BJ (cell line): ENCODE data around the gene PRDM11. TPM values are rescaled to one million over a fixed set of nuclear protein-coding genes. Genes with fewer than 3 reads are reported as not detected.

Source experiments
- CTCF ChIA-PET: fragments of 350-600 bp; formaldehyde crosslinking; extraction: SDS; loops from one replicate; lab custom pipeline; 2021; ENCODE audit warnings: antibody characterized with exemption, inconsistent platforms; lab: Yijun Ruan, JAX
- POLR2A ChIA-PET: fragments of 300-600 bp; sonication (Branson Sonifier 250); formaldehyde crosslinking; extraction: SDS; loops from one replicate; lab custom pipeline; 2021; ENCODE audit warnings: antibody characterized with exemption; lab: Charles Lee
- DNase-seq: peaks from one replicate; pipeline ENCODE4 v3.0.0-alpha.2; 2011; ENCODE audit warnings: low read depth
- H3K27me3 ChIP-seq: 2 replicates; pipeline ENCODE4 v1.6.0; 2011; ENCODE audit warnings: low read length; ENCODE audit not compliant: control insufficient read depth, insufficient read depth
- H3K36me3 ChIP-seq: 2 replicates; pipeline ENCODE4 v1.5.1; 2011; ENCODE audit warnings: low read length; ENCODE audit not compliant: control insufficient read depth, insufficient read depth
- H3K4me3 ChIP-seq: 2 replicates; pipeline ENCODE4 v1.5.1; 2011; ENCODE audit warnings: low read depth, mild to moderate bottlenecking, control low read depth, low read length
- CTCF ChIP-seq: IDR thresholded peaks from 2 replicates; pipeline ENCODE4 v1.5.1; 2011; ENCODE audit warnings: low read depth, mild to moderate bottlenecking, control low read depth, inconsistent platforms, low read length, moderate library complexity; ENCODE audit not compliant: insufficient read depth
- polyA plus RNA-seq: library from polyadenylated mRNA; depleted of rRNA; stranded (reverse); fragments of >200 nt; gene quantifications from 2 replicates; pipeline ENCODE4 v1.2.3, GENCODE V29; 2011

Gene PRDM11
- polyA plus RNA-seq, 1 experiment = 5.8 TPM

- POLR2A ChIA-PET = interaction anchor here (0.5 kb wide), 1 partner anchor 12 kb away, joined by 3 read pairs; no protein-coding TSS in a partner anchor
- Histone ChIP-seq H3K4me3 (no peak overlapping the region), H3K36me3 (no peaks in the 10 kb centered on the region), H3K27me3 (peaks cover 1% of the 10 kb centered on the region; the same call in 1 of the 2 replicates)
- no peak for TF ChIP-seq CTCF
- CTCF ChIA-PET = interaction anchor here (0.9 to 4.2 kb wide), 4 partner anchors 11 to 140 kb away, joined by 3 to 21 read pairs (median 4); no protein-coding TSS in a partner anchor
- DNase-seq = no peak
Measured at GRCh38 chr11:45250035-45250718, 103.7 kb downstream of the PRDM11 start.

DNA sequence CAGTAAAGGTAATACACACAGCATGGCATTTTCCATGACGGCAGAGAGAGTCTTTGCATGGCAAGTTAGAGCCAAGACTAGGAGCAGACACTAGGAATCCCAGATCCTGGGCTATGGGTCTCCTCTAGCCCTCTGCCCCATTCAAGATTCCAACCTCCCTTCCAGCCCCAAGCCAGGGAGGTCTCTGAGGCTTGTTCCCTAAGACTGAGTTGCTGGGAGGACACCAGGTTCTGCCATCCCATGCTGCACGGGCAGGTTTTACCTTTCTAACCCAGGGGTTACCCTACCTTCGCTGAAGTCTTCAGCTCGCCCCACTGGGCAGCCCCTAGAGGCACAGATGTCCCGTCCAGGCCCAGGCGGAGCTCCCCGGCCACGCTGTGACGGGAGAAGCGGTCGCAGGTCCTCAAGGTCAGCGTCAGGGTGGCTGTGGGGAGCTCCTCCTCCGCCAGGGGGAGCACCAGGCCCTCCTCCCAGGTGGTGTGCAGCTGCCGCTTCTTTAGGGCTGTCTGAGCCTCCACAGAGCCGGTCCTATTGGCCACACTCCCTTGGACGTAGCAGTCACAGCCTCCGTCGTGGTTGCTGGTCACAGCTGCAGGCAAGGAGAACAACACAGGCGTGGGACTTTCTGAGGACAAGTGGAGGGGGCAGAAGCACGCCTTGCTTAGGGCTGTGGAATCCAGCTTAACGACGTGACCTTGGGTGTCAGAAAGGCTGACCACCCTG, 105.9 kb downstream of the PRDM11 start:
- POLR2A ChIA-PET = no interaction called here
- H3K36me3 ChIP-seq = no peaks in the 10 kb centered on the region
- H3K27me3 ChIP-seq = peaks cover 1% of the 10 kb centered on the region; the same call in 1 of the 2 replicates
- TF ChIP-seq CTCF = peak; percentile 60
- no peak for DNase-seq
- CTCF ChIA-PET = interaction anchor here (0.6 to 4.2 kb wide), 15 partner anchors 9 to 142 kb away, joined by 3 to 21 read pairs (median 4); no protein-coding TSS in a partner anchor
- H3K4me3 ChIP-seq = no peak overlapping the region

DNA sequence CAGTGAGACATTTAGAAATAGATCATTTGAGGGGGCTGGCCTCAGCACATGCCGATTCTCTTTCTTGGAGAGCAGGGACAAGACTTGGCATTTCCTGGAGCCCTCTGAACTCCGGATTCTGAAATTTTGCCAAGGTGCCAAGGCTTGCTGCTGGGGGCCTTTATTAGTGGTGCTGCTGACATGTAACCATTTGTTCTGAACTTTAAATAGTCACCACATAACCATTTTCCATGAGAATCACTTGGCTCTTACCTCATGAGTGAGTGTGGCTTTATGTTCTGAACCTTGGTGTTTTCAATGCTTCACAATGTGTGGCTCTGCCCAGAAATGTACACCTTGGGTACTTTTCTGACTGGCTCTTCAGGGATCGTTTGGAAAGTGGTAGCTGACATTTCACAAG, 106.4 kb downstream of the PRDM11 start:
- POLR2A ChIA-PET = no interaction called here
- peaks cover 1% of the 10 kb centered on the region; the same call in 1 of the 2 replicates for H3K27me3 ChIP-seq
- no peak for TF ChIP-seq CTCF
- no peak for DNase-seq
- CTCF ChIA-PET = interaction anchor here (0.8 to 4.2 kb wide), 14 partner anchors 9 to 142 kb away, joined by 3 to 21 read pairs (median 4); no protein-coding TSS in a partner anchor
- no peaks in the 10 kb centered on the region for H3K36me3 ChIP-seq
- no peak overlapping the region for H3K4me3 ChIP-seq

- Histone ChIP-seq H3K27me3 (peaks cover 1% of the 10 kb centered on the region; the same call in 1 of the 2 replicates), H3K36me3 (no peaks in the 10 kb centered on the region), H3K4me3 (no peak overlapping the region)
- TF ChIP-seq CTCF = no peak
- no peak for DNase-seq
- POLR2A ChIA-PET = no interaction called here
- CTCF ChIA-PET = interaction anchor here (0.8 to 4.2 kb wide), 3 partner anchors 14 to 74 kb away, joined by 3 to 21 read pairs (median 8); no protein-coding TSS in a partner anchor
Measured at GRCh38 chr11:45253640-45254039, 107.2 kb downstream of the PRDM11 start.

DNA sequence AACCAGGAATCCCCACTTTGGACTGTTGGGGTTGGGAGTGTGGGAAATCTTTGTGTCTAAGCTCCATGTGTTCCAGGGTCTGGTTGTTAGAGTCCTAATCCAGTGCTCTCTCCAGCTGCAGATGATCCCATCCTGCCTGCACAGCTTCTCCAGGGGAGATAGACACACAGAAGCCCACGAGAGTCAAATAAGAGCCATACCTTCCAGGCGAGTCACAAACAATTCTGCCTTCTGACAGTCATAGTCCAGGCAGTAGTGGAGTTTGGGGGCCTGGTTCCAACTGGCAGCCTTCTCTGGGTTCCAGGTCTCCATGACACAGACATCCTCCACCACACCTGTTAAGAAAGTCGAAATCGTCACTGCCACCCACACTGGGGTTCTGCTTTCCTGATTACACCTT, 107.6 kb downstream of the PRDM11 start:
- no peak overlapping the region for H3K4me3 ChIP-seq
- H3K36me3 ChIP-seq = no peaks in the 10 kb centered on the region
- no peak for DNase-seq
- H3K27me3 ChIP-seq = peaks cover 1% of the 10 kb centered on the region; the same call in 1 of the 2 replicates
- ChIA-PET POLR2A (no interaction called here), CTCF (interaction anchor here (4.2 kb wide), 1 partner anchor 15 kb away, joined by 21 read pairs; no protein-coding TSS in a partner anchor)
- TF ChIP-seq CTCF = no peak
